Measurements from ENCODE around the gene MLLT10. TPM values are rescaled to one million over a fixed set of nuclear protein-coding genes. Genes with fewer than 3 reads are reported as not detected.

The MLLT10 gene
- total RNA-seq, 1 experiment from 2014 or later = 72.3 TPM

DNA sequence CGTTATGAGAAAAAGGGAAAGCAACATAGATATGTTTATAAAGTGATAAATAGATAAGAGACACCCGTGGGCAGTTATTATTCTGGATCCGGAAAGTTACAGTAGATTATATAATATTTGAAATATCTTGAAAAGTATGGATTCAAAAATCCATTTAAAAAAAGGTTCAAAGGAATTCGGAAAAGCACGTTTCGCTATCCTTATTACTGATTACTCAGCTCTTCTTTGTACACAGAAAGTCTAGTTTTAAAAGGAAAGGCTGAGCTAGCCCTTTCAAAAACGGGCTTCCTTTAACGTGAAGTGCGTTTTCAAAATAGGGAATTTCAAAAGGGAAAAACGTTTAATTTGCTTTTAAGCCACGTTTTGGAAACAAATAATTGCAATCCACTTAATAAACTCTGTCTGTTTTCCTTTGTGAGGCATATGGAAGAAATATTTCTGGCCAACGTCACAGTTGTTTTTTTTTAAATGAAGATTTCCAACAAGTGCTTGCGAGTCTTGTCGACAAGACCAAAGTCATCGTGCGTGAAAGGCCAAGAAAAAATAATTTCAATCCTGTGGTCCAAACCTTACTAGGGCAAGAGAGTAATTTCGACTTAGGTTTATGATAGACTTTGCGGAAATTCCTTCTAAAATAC, 6.3 kb upstream of the MLLT10 start:
- no CpG with 5 or more reads among the region's 18 CpGs for WGBS (ENCODE audit: extremely low coverage, insufficient read length, low lambda C conversion rate)
- H3K27ac Mint-ChIP-seq = peak overlapping the region; percentile 97 to 99 (median 98)
- H3K4ac ChIP-seq (ENCODE audit: low read depth, low read length) = no peak overlapping the region
- H3K79me1 ChIP-seq (ENCODE audit: insufficient read depth, low read depth, low read length, poor library complexity, severe bottlenecking) = no peaks in the 10 kb centered on the region
- no peak overlapping the region for H4K5ac ChIP-seq (ENCODE audit: insufficient read length, low read depth, low read length)
- no peaks in the 10 kb centered on the region for H3K27me3 ChIP-seq (ENCODE audit: insufficient read depth, low read length)
- no peaks in the 10 kb centered on the region; a peak in 1 of 7 replicates for H3K36me3 Mint-ChIP-seq (ENCODE audit: insufficient read depth in 1 of 3, low read depth in 3 of 3)
- H2AK5ac ChIP-seq (ENCODE audit: insufficient read length, low read length) = no peak overlapping the region
- H2BK5ac ChIP-seq (ENCODE audit: insufficient read length, low read length) = no peak overlapping the region
- no peak overlapping the region for H2BK120ac ChIP-seq (ENCODE audit: low read depth, low read length, poor library complexity, severe bottlenecking)
- H2BK15ac ChIP-seq (ENCODE audit: low read depth, low read length) = no peak overlapping the region
- no peaks in the 10 kb centered on the region for H4K20me1 ChIP-seq (ENCODE audit: control insufficient read depth, insufficient read depth, insufficient read length)
- peak overlapping the region; percentile 52; the same call in 1 of the 2 replicates for H3K14ac ChIP-seq (ENCODE audit: insufficient read depth, low read length)
- peak overlapping the region; percentile 46 for H3K9ac ChIP-seq (ENCODE audit: extremely low read depth, insufficient read length, low read length)
- peak overlapping the region; percentile 79 for H3K18ac ChIP-seq (ENCODE audit: insufficient read length, low read depth, low read length)
- H3K23me2 ChIP-seq (ENCODE audit: insufficient read length, low read depth, low read length, poor library complexity, severe bottlenecking) = peaks cover 20% of the 10 kb centered on the region
- no peaks in the 10 kb centered on the region for H3K27me3 Mint-ChIP-seq (ENCODE audit: low read depth)
- H3K23ac ChIP-seq (ENCODE audit: insufficient read length, low read depth, low read length) = no peak overlapping the region
- H2BK12ac ChIP-seq (ENCODE audit: insufficient read length, low read depth, low read length) = no peak overlapping the region
- H3K27ac ChIP-seq (ENCODE audit: insufficient read length, low read depth, low read length) = peak overlapping the region; percentile 1
- H3K56ac ChIP-seq (ENCODE audit: insufficient read length, low read depth, low read length) = no peak overlapping the region
- no peak overlapping the region for H3T11ph ChIP-seq (ENCODE audit: low read length)
- H4K91ac ChIP-seq (ENCODE audit: insufficient read length, low read depth, low read length) = no peak overlapping the region
- H3K4me1 ChIP-seq (ENCODE audit: insufficient read depth, low read length) = 0 out of 2 replicates have a peak, but pooled peaks cover under 1% of the 10 kb centered on the region
- H4K8ac ChIP-seq (replicated peaks; ENCODE audit: insufficient read length, low read depth, low read length) = no peak overlapping the region
- peak overlapping the region; percentile 80 for H3K4me2 ChIP-seq (ENCODE audit: insufficient read depth, insufficient read length, low read length)
- no peaks in the 10 kb centered on the region for H3K79me2 ChIP-seq (ENCODE audit: insufficient read depth, low read length)
- H3K4me3 Mint-ChIP-seq = peak overlapping the region; percentile 74 to 88
- H3K9me3 Mint-ChIP-seq = no peaks in the 10 kb centered on the region; a peak in 2 of 5 replicates
- no peak overlapping the region for H2AFZ ChIP-seq (ENCODE audit: low read length)
- H3K9me3 ChIP-seq (ENCODE audit: control insufficient read depth, low read depth, low read length) = no peaks in the 10 kb centered on the region
- H2BK20ac ChIP-seq (ENCODE audit: low read depth, low read length, poor library complexity, severe bottlenecking) = no peak overlapping the region
- peaks cover 48 to 49% of the 10 kb centered on the region in 2 experiments for H3K4me1 Mint-ChIP-seq
- no peak for TF ChIP-seq CTCF (conservative IDR thresholded peaks at IDR 0.05)
- no peak for DNase-seq
